Natural killer cell (primary cell): ENCODE measurements around the gene EARS2. TPM values are rescaled to one million over a fixed set of nuclear protein-coding genes. Genes with fewer than 3 reads are reported as not detected.

ENCODE experiments used
- ATAC-seq, 3 donors: fragments of 150-1000 bp in 2 of 3; fragments of 200-7000 bp in 1 of 3; cut with Tn5 transposase; 1 replicate in 1 of 3; 2 replicates in 2 of 3; pipeline ENCODE4 v1.10.0; 2021; ENCODE audit warnings: mild to moderate bottlenecking in 2 of 3, moderate library complexity in 2 of 3
- DNase-seq, 2 donors: peaks; one replicate each; pipeline versions ENCODE4 v3.0.0 to v3.0.0-alpha.2; 2013 to 2021; ENCODE audit warnings: mixed read lengths in 1 of 2
- H3K27ac ChIP-seq: one replicate; pipeline ENCODE4 v1.5.1; 2013; ENCODE audit warnings: mild to moderate bottlenecking, low read length
- H3K27me3 ChIP-seq: one replicate; pipeline ENCODE4 v1.6.1; 2013; ENCODE audit warnings: low read length; ENCODE audit not compliant: control insufficient read depth, insufficient read depth
- H3K36me3 ChIP-seq: one replicate; pipeline ENCODE4 v1.6.1; 2013; ENCODE audit warnings: low read length; ENCODE audit not compliant: control insufficient read depth, insufficient read depth
- H3K4me1 ChIP-seq: one replicate; pipeline ENCODE4 v1.6.1; 2013; ENCODE audit warnings: low read length; ENCODE audit not compliant: control insufficient read depth, insufficient read depth
- H3K4me3 ChIP-seq: one replicate; pipeline ENCODE4 v1.5.1; 2013; ENCODE audit warnings: low read length
- H3K9me3 ChIP-seq: one replicate; pipeline ENCODE4 v1.6.1; 2013; ENCODE audit warnings: low read length; ENCODE audit not compliant: control insufficient read depth, insufficient read depth
- H3K27ac Mint-ChIP-seq, 2 donors: one replicate each; pipeline ENCODE4 v1.8.0; 2022; ENCODE audit warnings: mild to moderate bottlenecking in 2 of 2, mixed read lengths in 2 of 2, moderate library complexity in 1 of 2
- H3K27me3 Mint-ChIP-seq, 2 donors: one replicate each; pipeline ENCODE4 v1.8.0; 2022; ENCODE audit warnings: low read depth in 2 of 2, mixed read lengths in 2 of 2
- H3K36me3 Mint-ChIP-seq: one replicate; pipeline ENCODE4 v1.8.0; 2022; ENCODE audit warnings: mixed read lengths
- H3K4me1 Mint-ChIP-seq, 2 donors: one replicate each; pipeline ENCODE4 v1.8.0; 2022; ENCODE audit warnings: mixed read lengths in 2 of 2
- H3K4me3 Mint-ChIP-seq: one replicate; pipeline ENCODE4 v1.8.0; 2022; ENCODE audit warnings: mild to moderate bottlenecking, moderate library complexity, mixed read lengths
- H3K9me3 Mint-ChIP-seq, 2 donors: one replicate each; pipeline ENCODE4 v1.8.0; 2022; ENCODE audit warnings: mixed read lengths in 2 of 2
- WGBS: methylation state at CpG from one replicate; pipeline ENCODE4 v1.1.7; 2013; ENCODE audit warnings: missing lambda C conversion rate; ENCODE audit not compliant: insufficient coverage; 5-methylcytosine and 5-hydroxymethylcytosine counted together
- intact Hi-C: fragments of 100-400 bp; cut with micrococcal nuclease; formaldehyde crosslinking; loops from one replicate; pipeline ENCODE4 v1.14.2; 2022
- total RNA-seq, 4 donors: library from RNA; stranded (reverse); fragments of 120-200 nt in 1 of 4; gene quantifications; one replicate each; pipeline versions ENCODE4 v1.2.3 to v1.2.4, GENCODE V29; 2013 to 2022
- TF ChIP-seq, protein P1 (sequence below): fragments of 200-600 bp; IDR thresholded peaks from one replicate; pipeline ENCODE4 v1.8.0; 2022; ENCODE audit warnings: antibody characterized with exemption

The EARS2 gene
- total RNA-seq, 3 donors from 2014 or later (not counting 1 experiment from before 2014, with no cell fraction given): 12.1 to 14.2 (median 12.4) TPM

DNA sequence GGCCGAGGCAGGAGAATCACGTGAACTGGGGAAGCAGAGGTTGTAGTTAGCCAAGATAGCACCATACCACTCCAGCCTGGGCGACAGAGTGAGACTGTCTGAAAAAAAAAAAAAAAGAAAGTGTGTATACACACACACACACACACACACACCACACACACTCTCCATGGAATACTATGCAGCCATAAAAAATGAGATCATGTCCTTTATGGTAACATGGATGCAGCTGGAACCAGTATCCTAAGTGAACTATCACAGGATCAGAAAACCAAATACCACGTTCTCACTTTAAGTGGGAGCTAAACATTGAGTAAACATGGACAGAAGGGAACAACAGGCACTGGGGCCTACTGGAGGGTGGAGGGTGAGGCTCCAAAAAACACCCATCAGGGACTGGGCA is 22.2 kb upstream of the EARS2 start:
- no peak for ATAC-seq
- Histone ChIP-seq H3K27me3 (no peaks in the 10 kb centered on the region), H3K4me1 (no peaks in the 10 kb centered on the region), H3K27ac (no peak overlapping the region), H3K4me3 (no peak overlapping the region), H3K36me3 (peaks cover 49% of the 10 kb centered on the region), H3K9me3 (no peaks in the 10 kb centered on the region)
- Mint-ChIP-seq H3K9me3 (no peaks in the 10 kb centered on the region), H3K4me1 (no peaks in the 10 kb centered on the region), H3K4me3 (no peak overlapping the region), H3K27me3 (no peaks in the 10 kb centered on the region), H3K27ac (no peak overlapping the region), H3K36me3 (no peaks in the 10 kb centered on the region)
- WGBS: 100% methylated on average over 2 of the region's 4 CpGs
- intact Hi-C loops: no loop called here
- DNase-seq: no peak
- TF ChIP-seq, protein P1, sequence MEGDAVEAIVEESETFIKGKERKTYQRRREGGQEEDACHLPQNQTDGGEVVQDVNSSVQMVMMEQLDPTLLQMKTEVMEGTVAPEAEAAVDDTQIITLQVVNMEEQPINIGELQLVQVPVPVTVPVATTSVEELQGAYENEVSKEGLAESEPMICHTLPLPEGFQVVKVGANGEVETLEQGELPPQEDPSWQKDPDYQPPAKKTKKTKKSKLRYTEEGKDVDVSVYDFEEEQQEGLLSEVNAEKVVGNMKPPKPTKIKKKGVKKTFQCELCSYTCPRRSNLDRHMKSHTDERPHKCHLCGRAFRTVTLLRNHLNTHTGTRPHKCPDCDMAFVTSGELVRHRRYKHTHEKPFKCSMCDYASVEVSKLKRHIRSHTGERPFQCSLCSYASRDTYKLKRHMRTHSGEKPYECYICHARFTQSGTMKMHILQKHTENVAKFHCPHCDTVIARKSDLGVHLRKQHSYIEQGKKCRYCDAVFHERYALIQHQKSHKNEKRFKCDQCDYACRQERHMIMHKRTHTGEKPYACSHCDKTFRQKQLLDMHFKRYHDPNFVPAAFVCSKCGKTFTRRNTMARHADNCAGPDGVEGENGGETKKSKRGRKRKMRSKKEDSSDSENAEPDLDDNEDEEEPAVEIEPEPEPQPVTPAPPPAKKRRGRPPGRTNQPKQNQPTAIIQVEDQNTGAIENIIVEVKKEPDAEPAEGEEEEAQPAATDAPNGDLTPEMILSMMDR: no peak

DNA sequence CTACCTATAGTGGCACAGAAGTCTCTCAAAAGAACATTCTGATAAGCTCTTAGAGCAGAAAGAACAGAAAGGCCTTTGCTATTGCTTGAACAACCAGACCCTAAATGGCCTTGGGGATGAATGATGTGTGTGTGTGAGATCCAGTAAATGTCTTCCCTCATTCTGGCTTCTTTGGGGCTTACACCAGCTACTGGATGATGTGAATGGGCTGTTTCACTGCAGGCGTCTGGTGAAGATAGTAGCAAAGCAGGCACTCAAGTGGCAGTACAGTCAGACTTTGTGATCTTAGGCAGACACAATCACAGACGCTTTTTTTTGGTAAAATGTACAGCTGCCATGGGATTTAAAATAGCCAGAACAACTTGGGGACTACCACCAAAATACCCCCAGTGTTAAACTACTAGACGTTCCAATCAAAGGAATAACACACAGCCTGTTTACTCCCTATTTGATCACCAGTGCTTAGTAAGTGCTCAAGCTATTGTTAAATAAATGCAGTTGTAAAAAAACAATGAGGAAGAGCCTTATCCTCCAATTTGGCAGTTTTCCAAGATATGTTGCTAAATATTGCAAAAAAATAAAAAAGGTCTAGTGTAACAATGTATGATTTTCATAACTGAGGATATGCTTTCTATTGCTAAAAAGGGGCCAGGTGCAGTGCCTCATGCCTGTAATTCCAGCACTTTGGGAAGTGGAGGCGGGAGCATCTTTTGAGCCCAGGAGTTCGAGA is 21.1 kb upstream of the EARS2 start:
- intact Hi-C loops: no loop called here
- Histone ChIP-seq H3K27me3 (no peaks in the 10 kb centered on the region), H3K36me3 (peaks cover 52% of the 10 kb centered on the region), H3K9me3 (no peaks in the 10 kb centered on the region), H3K4me3 (no peak overlapping the region), H3K4me1 (no peaks in the 10 kb centered on the region), H3K27ac (no peak overlapping the region)
- no peaks in the 10 kb centered on the region for H3K9me3 Mint-ChIP-seq
- no peak overlapping the region for H3K27ac Mint-ChIP-seq
- H3K4me3 Mint-ChIP-seq: no peak overlapping the region
- 95% methylated on average over 3 of the region's 5 CpGs for WGBS
- TF ChIP-seq, protein P1: no peak
- H3K4me1 Mint-ChIP-seq: no peaks in the 10 kb centered on the region
- H3K27me3 Mint-ChIP-seq: no peaks in the 10 kb centered on the region
- no peaks in the 10 kb centered on the region for H3K36me3 Mint-ChIP-seq
- DNase-seq: no peak
- ATAC-seq: no peak

GRCh38 chr16:23577493-23577892 is 20.3 kb upstream of the EARS2 start:
- no peak overlapping the region for H3K4me3 ChIP-seq
- no peak for ATAC-seq
- intact Hi-C loops: no loop called here
- H3K9me3 Mint-ChIP-seq: no peaks in the 10 kb centered on the region
- peaks cover 59% of the 10 kb centered on the region for H3K36me3 ChIP-seq
- DNase-seq: no peak
- no peak overlapping the region for H3K27ac ChIP-seq
- TF ChIP-seq, protein P1: no peak
- H3K4me1 Mint-ChIP-seq: no peaks in the 10 kb centered on the region
- no peaks in the 10 kb centered on the region for H3K9me3 ChIP-seq
- no peaks in the 10 kb centered on the region for H3K27me3 ChIP-seq
- no peak overlapping the region for H3K27ac Mint-ChIP-seq
- no peaks in the 10 kb centered on the region for H3K36me3 Mint-ChIP-seq
- no peaks in the 10 kb centered on the region for H3K27me3 Mint-ChIP-seq
- WGBS: 100% methylated on average over 2 of the region's 2 CpGs
- no peaks in the 10 kb centered on the region for H3K4me1 ChIP-seq
- no peak overlapping the region for H3K4me3 Mint-ChIP-seq

DNA sequence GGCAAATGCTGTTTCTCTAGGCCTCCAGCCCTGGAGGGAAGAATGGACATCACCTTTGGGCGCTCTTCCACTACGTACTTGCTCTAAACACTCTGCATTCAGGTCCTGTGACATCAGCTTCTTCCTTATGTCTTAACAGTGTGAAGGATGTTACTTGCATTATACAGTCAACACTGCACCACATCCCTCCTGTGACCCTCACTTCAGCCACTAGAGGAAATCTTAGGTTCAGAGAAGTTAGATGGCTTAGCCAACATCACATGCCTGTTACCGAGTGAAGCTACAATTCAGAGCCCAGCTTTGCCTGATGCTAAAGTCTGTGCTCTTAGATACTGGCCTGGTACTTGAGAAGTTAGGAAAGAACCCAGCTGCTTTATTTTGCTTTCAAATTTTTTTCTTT is 18.7 kb upstream of the EARS2 start:
- Mint-ChIP-seq H3K27ac (no peak overlapping the region), H3K4me1 (no peaks in the 10 kb centered on the region), H3K36me3 (no peaks in the 10 kb centered on the region), H3K27me3 (no peaks in the 10 kb centered on the region), H3K9me3 (no peaks in the 10 kb centered on the region), H3K4me3 (no peak overlapping the region)
- Histone ChIP-seq H3K9me3 (no peaks in the 10 kb centered on the region), H3K4me1 (no peaks in the 10 kb centered on the region), H3K36me3 (peaks cover 56% of the 10 kb centered on the region), H3K27me3 (no peaks in the 10 kb centered on the region), H3K4me3 (no peak overlapping the region), H3K27ac (no peak overlapping the region)
- intact Hi-C loops: no loop called here
- 88% methylated on average over 3 of the region's 3 CpGs for WGBS
- DNase-seq (no peak), ATAC-seq (no peak)
- TF ChIP-seq, protein P1: no peak
